Natural killer cell (primary cell): ENCODE measurements around the gene DTX2. TPM values are rescaled to one million over a fixed set of nuclear protein-coding genes. Genes with fewer than 3 reads are reported as not detected.

ENCODE experiments used
- ATAC-seq, 3 donors: fragments of 150-1000 bp in 2 of 3; fragments of 200-7000 bp in 1 of 3; cut with Tn5 transposase; 1 replicate in 1 of 3; 2 replicates in 2 of 3; pipeline ENCODE4 v1.10.0; 2021; ENCODE audit warnings: mild to moderate bottlenecking in 2 of 3, moderate library complexity in 2 of 3
- DNase-seq, 2 donors: peaks; one replicate each; pipeline versions ENCODE4 v3.0.0 to v3.0.0-alpha.2; 2013 to 2021; ENCODE audit warnings: mixed read lengths in 1 of 2
- H3K27ac ChIP-seq: one replicate; pipeline ENCODE4 v1.5.1; 2013; ENCODE audit warnings: mild to moderate bottlenecking, low read length
- H3K27me3 ChIP-seq: one replicate; pipeline ENCODE4 v1.6.1; 2013; ENCODE audit warnings: low read length; ENCODE audit not compliant: control insufficient read depth, insufficient read depth
- H3K36me3 ChIP-seq: one replicate; pipeline ENCODE4 v1.6.1; 2013; ENCODE audit warnings: low read length; ENCODE audit not compliant: control insufficient read depth, insufficient read depth
- H3K4me1 ChIP-seq: one replicate; pipeline ENCODE4 v1.6.1; 2013; ENCODE audit warnings: low read length; ENCODE audit not compliant: control insufficient read depth, insufficient read depth
- H3K4me3 ChIP-seq: one replicate; pipeline ENCODE4 v1.5.1; 2013; ENCODE audit warnings: low read length
- H3K9me3 ChIP-seq: one replicate; pipeline ENCODE4 v1.6.1; 2013; ENCODE audit warnings: low read length; ENCODE audit not compliant: control insufficient read depth, insufficient read depth
- H3K27ac Mint-ChIP-seq, 2 donors: one replicate each; pipeline ENCODE4 v1.8.0; 2022; ENCODE audit warnings: mild to moderate bottlenecking in 2 of 2, mixed read lengths in 2 of 2, moderate library complexity in 1 of 2
- H3K27me3 Mint-ChIP-seq, 2 donors: one replicate each; pipeline ENCODE4 v1.8.0; 2022; ENCODE audit warnings: low read depth in 2 of 2, mixed read lengths in 2 of 2
- H3K36me3 Mint-ChIP-seq: one replicate; pipeline ENCODE4 v1.8.0; 2022; ENCODE audit warnings: mixed read lengths
- H3K4me1 Mint-ChIP-seq, 2 donors: one replicate each; pipeline ENCODE4 v1.8.0; 2022; ENCODE audit warnings: mixed read lengths in 2 of 2
- H3K4me3 Mint-ChIP-seq: one replicate; pipeline ENCODE4 v1.8.0; 2022; ENCODE audit warnings: mild to moderate bottlenecking, moderate library complexity, mixed read lengths
- H3K9me3 Mint-ChIP-seq, 2 donors: one replicate each; pipeline ENCODE4 v1.8.0; 2022; ENCODE audit warnings: mixed read lengths in 2 of 2
- WGBS: methylation state at CpG from one replicate; pipeline ENCODE4 v1.1.7; 2013; ENCODE audit warnings: missing lambda C conversion rate; ENCODE audit not compliant: insufficient coverage; 5-methylcytosine and 5-hydroxymethylcytosine counted together
- intact Hi-C: fragments of 100-400 bp; cut with micrococcal nuclease; formaldehyde crosslinking; loops from one replicate; pipeline ENCODE4 v1.14.2; 2022
- total RNA-seq, 4 donors: library from RNA; stranded (reverse); fragments of 120-200 nt in 1 of 4; gene quantifications; one replicate each; pipeline versions ENCODE4 v1.2.3 to v1.2.4, GENCODE V29; 2013 to 2022
- TF ChIP-seq, protein P1 (sequence below): fragments of 200-600 bp; IDR thresholded peaks from one replicate; pipeline ENCODE4 v1.8.0; 2022; ENCODE audit warnings: antibody characterized with exemption

The DTX2 gene
- total RNA-seq, 3 donors from 2014 or later (not counting 1 experiment from before 2014, with no cell fraction given), result 32.3 to 48.3 (median 40.5) TPM

GRCh38 chr7:76428868-76429805 is 32.4 kb upstream of the DTX2 start:
- Histone ChIP-seq H3K27ac (no peak overlapping the region), H3K9me3 (no peaks in the 10 kb centered on the region), H3K27me3 (no peaks in the 10 kb centered on the region), H3K4me1 (peaks cover 11% of the 10 kb centered on the region), H3K4me3 (no peak overlapping the region), H3K36me3 (no peaks in the 10 kb centered on the region)
- Mint-ChIP-seq H3K9me3 (no peaks in the 10 kb centered on the region), H3K27ac (no peak overlapping the region), H3K36me3 (no peaks in the 10 kb centered on the region), H3K4me1 (peaks cover 0 to 4% of the 10 kb centered on the region in 2 donors), H3K27me3 (no peaks in the 10 kb centered on the region), H3K4me3 (no peak overlapping the region)
- intact Hi-C loops, result no loop called here
- WGBS, result 83% methylated on average over 18 of the region's 18 CpGs
- no peak for ATAC-seq
- no peak for DNase-seq
- TF ChIP-seq, protein P1, sequence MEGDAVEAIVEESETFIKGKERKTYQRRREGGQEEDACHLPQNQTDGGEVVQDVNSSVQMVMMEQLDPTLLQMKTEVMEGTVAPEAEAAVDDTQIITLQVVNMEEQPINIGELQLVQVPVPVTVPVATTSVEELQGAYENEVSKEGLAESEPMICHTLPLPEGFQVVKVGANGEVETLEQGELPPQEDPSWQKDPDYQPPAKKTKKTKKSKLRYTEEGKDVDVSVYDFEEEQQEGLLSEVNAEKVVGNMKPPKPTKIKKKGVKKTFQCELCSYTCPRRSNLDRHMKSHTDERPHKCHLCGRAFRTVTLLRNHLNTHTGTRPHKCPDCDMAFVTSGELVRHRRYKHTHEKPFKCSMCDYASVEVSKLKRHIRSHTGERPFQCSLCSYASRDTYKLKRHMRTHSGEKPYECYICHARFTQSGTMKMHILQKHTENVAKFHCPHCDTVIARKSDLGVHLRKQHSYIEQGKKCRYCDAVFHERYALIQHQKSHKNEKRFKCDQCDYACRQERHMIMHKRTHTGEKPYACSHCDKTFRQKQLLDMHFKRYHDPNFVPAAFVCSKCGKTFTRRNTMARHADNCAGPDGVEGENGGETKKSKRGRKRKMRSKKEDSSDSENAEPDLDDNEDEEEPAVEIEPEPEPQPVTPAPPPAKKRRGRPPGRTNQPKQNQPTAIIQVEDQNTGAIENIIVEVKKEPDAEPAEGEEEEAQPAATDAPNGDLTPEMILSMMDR, result no peak

DNA sequence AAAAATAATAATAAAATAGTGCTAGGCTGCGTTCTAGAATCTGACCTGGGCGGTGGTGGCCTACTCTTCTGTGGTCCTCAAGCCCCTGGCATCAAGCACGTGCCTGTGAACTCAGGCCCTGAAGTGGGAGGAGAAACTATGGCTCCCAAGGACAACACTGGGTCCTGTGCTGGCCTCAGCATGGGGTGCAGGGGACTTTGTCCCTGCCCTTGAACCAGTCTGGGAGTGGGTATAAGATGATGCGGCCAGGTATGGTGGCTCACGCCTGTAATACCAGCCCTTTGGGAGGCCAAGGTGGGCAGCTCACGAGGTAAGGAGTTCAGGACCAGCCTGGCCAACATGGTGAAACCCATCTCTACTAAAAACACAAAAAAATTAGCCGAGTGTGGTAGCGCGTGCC is 31.3 kb upstream of the DTX2 start:
- no peaks in the 10 kb centered on the region for H3K36me3 Mint-ChIP-seq
- no peak overlapping the region for H3K4me3 Mint-ChIP-seq
- 90% methylated on average over 9 of the region's 9 CpGs for WGBS
- no peak overlapping the region for H3K27ac ChIP-seq
- H3K9me3 ChIP-seq, result no peaks in the 10 kb centered on the region
- ATAC-seq (no peak), DNase-seq (no peak)
- H3K27me3 ChIP-seq, result no peaks in the 10 kb centered on the region
- H3K36me3 ChIP-seq, result no peaks in the 10 kb centered on the region
- H3K27me3 Mint-ChIP-seq, result no peaks in the 10 kb centered on the region
- H3K4me1 ChIP-seq, result peaks cover 2% of the 10 kb centered on the region
- no peaks in the 10 kb centered on the region for H3K4me1 Mint-ChIP-seq
- H3K27ac Mint-ChIP-seq, result no peak overlapping the region
- no peak overlapping the region for H3K4me3 ChIP-seq
- no peaks in the 10 kb centered on the region for H3K9me3 Mint-ChIP-seq
- TF ChIP-seq, protein P1, result no peak
- intact Hi-C loops, result no loop called here

- WGBS, result 92% methylated on average over 3 of the region's 3 CpGs
- Mint-ChIP-seq H3K27ac (no peak overlapping the region), H3K36me3 (no peaks in the 10 kb centered on the region), H3K4me3 (no peak overlapping the region), H3K27me3 (no peaks in the 10 kb centered on the region), H3K4me1 (no peaks in the 10 kb centered on the region), H3K9me3 (no peaks in the 10 kb centered on the region)
- peak in 1 of 3 donors; percentile 22 for ATAC-seq
- H3K4me1 ChIP-seq, result no peaks in the 10 kb centered on the region
- intact Hi-C loops, result no loop called here
- no peaks in the 10 kb centered on the region for H3K36me3 ChIP-seq
- H3K9me3 ChIP-seq, result no peaks in the 10 kb centered on the region
- no peak overlapping the region for H3K4me3 ChIP-seq
- no peak overlapping the region for H3K27ac ChIP-seq
- DNase-seq, result no peak
- TF ChIP-seq, protein P1, result no peak
- H3K27me3 ChIP-seq, result no peaks in the 10 kb centered on the region
Observed at GRCh38 chr7:76430836-76431235, 30.7 kb upstream of the DTX2 start.
